Left ventricle myocardium inferior (tissue), 1 donor: ENCODE measurements around the gene CCR7. TPM values are rescaled to one million over a fixed set of nuclear protein-coding genes. Genes with fewer than 3 reads are reported as not detected.

Experiments used
- DNase-seq: peaks from one replicate; pipeline ENCODE4 v3.0.0-alpha.2; 2020
- H3K27ac ChIP-seq: fragments of 200-600 bp; replicated peaks from 2 replicates; pipeline ENCODE4 v1.8.0; 2021
- H3K27me3 ChIP-seq: fragments of 200-600 bp; 2 replicates; pipeline ENCODE4 v1.8.0; 2021; ENCODE audit warnings: low read depth
- H3K36me3 ChIP-seq: fragments of 200-600 bp; 2 replicates; pipeline ENCODE4 v1.8.0; 2021
- H3K4me1 ChIP-seq: fragments of 200-600 bp; 2 replicates; pipeline ENCODE4 v1.8.0; 2021
- H3K4me3 ChIP-seq: fragments of 200-600 bp; 2 replicates; pipeline ENCODE4 v1.8.0; 2021; ENCODE audit warnings: mild to moderate bottlenecking, moderate library complexity
- H3K9me3 ChIP-seq: fragments of 200-600 bp; replicated peaks from 2 replicates; pipeline ENCODE4 v1.8.0; 2021
- CTCF ChIP-seq: fragments of 200-600 bp; IDR thresholded peaks from 2 replicates; pipeline ENCODE4 v1.8.0; 2021; ENCODE audit warnings: antibody characterized with exemption, mild to moderate bottlenecking, borderline replicate concordance
- intact Hi-C: fragments of 100-400 bp; cut with micrococcal nuclease; formaldehyde crosslinking; loops from one replicate; pipeline ENCODE4 v1.11.0; 2022
- total RNA-seq: library from RNA; stranded (reverse); fragmentation: NEBNext Ultra II Directional; extraction: Animal tissue kit (Norgen Biotek cat#: 25700); gene quantifications from one replicate; pipeline ENCODE4 v1.2.1, GENCODE V29; 2021
- donor health status: DM: no; HTN: yes; CAD: no; lungs with severe emphysema.

CCR7 gene
- total RNA-seq, 1 donor from 2014 or later = not detected

- H3K9me3 ChIP-seq = no peaks in the 10 kb centered on the region
- intact Hi-C loops = loop anchor here (10.0 kb wide), 1 partner anchor 95 kb away; the partner anchor contains the start of gene IGFBP4
- no peaks in the 10 kb centered on the region for H3K36me3 ChIP-seq
- H3K4me1 ChIP-seq = peaks cover 94% of the 10 kb centered on the region
- peak overlapping the region; percentile 94 for H3K27ac ChIP-seq
- no peak for TF ChIP-seq CTCF
- H3K4me3 ChIP-seq = no peak overlapping the region
- DNase-seq = no peak
- H3K27me3 ChIP-seq = no peaks in the 10 kb centered on the region
These were observed 25.4 kb downstream of the CCR7 start for GRCh38 chr17:40539711-40540411.

GRCh38 chr17:40538936-40539705 is 26.2 kb downstream of the CCR7 start:
- Histone ChIP-seq H3K27ac (peak overlapping the region; percentile 94), H3K9me3 (no peaks in the 10 kb centered on the region), H3K4me3 (no peak overlapping the region), H3K27me3 (no peaks in the 10 kb centered on the region), H3K4me1 (peaks cover 98% of the 10 kb centered on the region), H3K36me3 (no peaks in the 10 kb centered on the region)
- intact Hi-C loops = loop anchor here (10.0 kb wide), 1 partner anchor 94 kb away; the partner anchor contains the start of gene IGFBP4
- no peak for TF ChIP-seq CTCF
- DNase-seq = no peak

- H3K36me3 ChIP-seq = no peaks in the 10 kb centered on the region
- no peaks in the 10 kb centered on the region for H3K27me3 ChIP-seq
- DNase-seq = peak; percentile 79
- H3K4me1 ChIP-seq = peaks cover 96% of the 10 kb centered on the region
- no peaks in the 10 kb centered on the region for H3K9me3 ChIP-seq
- H3K4me3 ChIP-seq = no peak overlapping the region
- peak overlapping the region; percentile 94 for H3K27ac ChIP-seq
- intact Hi-C loops = loop anchor here (10.0 kb wide), 1 partner anchor 93 kb away; the partner anchor contains the start of gene IGFBP4
- TF ChIP-seq CTCF = no peak
These were observed 27.0 kb downstream of the CCR7 start for GRCh38 chr17:40538019-40538935.

- no peaks in the 10 kb centered on the region for H3K36me3 ChIP-seq
- peak overlapping the region; percentile 94 for H3K27ac ChIP-seq
- no peak overlapping the region for H3K4me3 ChIP-seq
- H3K9me3 ChIP-seq = no peaks in the 10 kb centered on the region
- no peak for TF ChIP-seq CTCF
- no peak for DNase-seq
- intact Hi-C loops = loop anchor here (10.0 kb wide), 1 partner anchor 92 kb away; the partner anchor contains the start of gene IGFBP4
- peaks cover 96% of the 10 kb centered on the region for H3K4me1 ChIP-seq
- H3K27me3 ChIP-seq = no peaks in the 10 kb centered on the region
These were observed 28.7 kb downstream of the CCR7 start for GRCh38 chr17:40536295-40537171.
